Measurements from ENCODE around the gene PDE1C. TPM values are rescaled to one million over a fixed set of nuclear protein-coding genes. Genes with fewer than 3 reads are reported as not detected.

Gene PDE1C
- total and polyA plus RNA-seq, 2 donors (not counting 1 experiment from before 2014, with no cell fraction given), result 16.6 to 27.6 TPM

GRCh38 chr7:31735991-31736982 is 333.9 kb downstream of the PDE1C start:
- H3K9ac ChIP-seq (ENCODE audit: insufficient read depth, low read length), result no peak overlapping the region
- H3K4me1 ChIP-seq (ENCODE audit: control insufficient read depth, extremely low read depth, insufficient read depth, low read length), result no peaks in the 10 kb centered on the region
- no peak overlapping the region for H3K4me2 ChIP-seq (ENCODE audit: extremely low read depth, insufficient read depth, low read length)
- no peak overlapping the region for H3K27ac ChIP-seq (ENCODE audit: insufficient read depth, low read length)
- H3K27me3 ChIP-seq (ENCODE audit: control insufficient read depth, insufficient read depth, low read length), result no peaks in the 10 kb centered on the region
- H4K20me1 ChIP-seq (ENCODE audit: control insufficient read depth, extremely low read depth, insufficient read depth, low read length), result no peaks in the 10 kb centered on the region
- no peak overlapping the region for H2AFZ ChIP-seq (ENCODE audit: low read length)
- no peaks in the 10 kb centered on the region for H3K79me2 ChIP-seq (ENCODE audit: control insufficient read depth, insufficient read depth, low read length)
- TF ChIP-seq EZH2 (IDR thresholded peaks at IDR 0.05; ENCODE audit: low read length, missing control alignments), result no peak
- TF ChIP-seq CTCF (conservative IDR thresholded peaks at IDR 0.05 in 1 of 2, IDR thresholded peaks at IDR 0.05 in 1 of 2; ENCODE audit: low read depth in 1 of 2, low read length in 2 of 2), result peak; percentile 90 to 95
- H3K4me3 ChIP-seq (replicated peaks in 1 of 4; ENCODE audit: control extremely low read depth in 1 of 4, insufficient read depth in 1 of 4, low read depth in 3 of 4, low read length in 4 of 4), result no peak overlapping the region
- H3K9me3 ChIP-seq (ENCODE audit: control insufficient read depth, insufficient read depth, low read depth, low read length), result no peaks in the 10 kb centered on the region
- H3K36me3 ChIP-seq (ENCODE audit: control insufficient read depth, insufficient read depth, low read length), result no peaks in the 10 kb centered on the region
- peak; percentile 42 to 54 for DNase-seq (ENCODE audit: low read depth in 2 of 2)

GRCh38 chr7:31734456-31734855 is 335.8 kb downstream of the PDE1C start:
- H3K79me2 ChIP-seq (ENCODE audit: control insufficient read depth, insufficient read depth, low read length), result no peaks in the 10 kb centered on the region
- no peak overlapping the region for H3K4me2 ChIP-seq (ENCODE audit: extremely low read depth, insufficient read depth, low read length)
- H3K4me1 ChIP-seq (ENCODE audit: control insufficient read depth, extremely low read depth, insufficient read depth, low read length), result no peaks in the 10 kb centered on the region
- no peaks in the 10 kb centered on the region for H3K9me3 ChIP-seq (ENCODE audit: control insufficient read depth, insufficient read depth, low read depth, low read length)
- no peak for DNase-seq (ENCODE audit: low read depth in 2 of 2)
- no peak overlapping the region for H2AFZ ChIP-seq (ENCODE audit: low read length)
- H3K27ac ChIP-seq (ENCODE audit: insufficient read depth, low read length), result no peak overlapping the region
- no peak overlapping the region for H3K9ac ChIP-seq (ENCODE audit: insufficient read depth, low read length)
- no peaks in the 10 kb centered on the region for H4K20me1 ChIP-seq (ENCODE audit: control insufficient read depth, extremely low read depth, insufficient read depth, low read length)
- no peak for TF ChIP-seq CTCF (conservative IDR thresholded peaks at IDR 0.05 in 1 of 2, IDR thresholded peaks at IDR 0.05 in 1 of 2; ENCODE audit: low read depth in 1 of 2, low read length in 2 of 2)
- TF ChIP-seq EZH2 (IDR thresholded peaks at IDR 0.05; ENCODE audit: low read length, missing control alignments), result no peak
- no peak overlapping the region for H3K4me3 ChIP-seq (replicated peaks in 1 of 4; ENCODE audit: control extremely low read depth in 1 of 4, insufficient read depth in 1 of 4, low read depth in 3 of 4, low read length in 4 of 4)
- H3K27me3 ChIP-seq (ENCODE audit: control insufficient read depth, insufficient read depth, low read length), result no peaks in the 10 kb centered on the region
- no peaks in the 10 kb centered on the region for H3K36me3 ChIP-seq (ENCODE audit: control insufficient read depth, insufficient read depth, low read length)

- H3K27ac ChIP-seq (ENCODE audit: insufficient read depth, low read length), result no peak overlapping the region
- H2AFZ ChIP-seq (ENCODE audit: low read length), result no peak overlapping the region
- no peak overlapping the region for H3K9ac ChIP-seq (ENCODE audit: insufficient read depth, low read length)
- no peaks in the 10 kb centered on the region for H3K27me3 ChIP-seq (ENCODE audit: control insufficient read depth, insufficient read depth, low read length)
- no peak for DNase-seq (ENCODE audit: low read depth in 2 of 2)
- no peak overlapping the region for H3K4me2 ChIP-seq (ENCODE audit: extremely low read depth, insufficient read depth, low read length)
- no peaks in the 10 kb centered on the region for H3K4me1 ChIP-seq (ENCODE audit: control insufficient read depth, extremely low read depth, insufficient read depth, low read length)
- H3K79me2 ChIP-seq (ENCODE audit: control insufficient read depth, insufficient read depth, low read length), result no peaks in the 10 kb centered on the region
- no peaks in the 10 kb centered on the region for H3K9me3 ChIP-seq (ENCODE audit: control insufficient read depth, insufficient read depth, low read depth, low read length)
- no peak overlapping the region for H3K4me3 ChIP-seq (replicated peaks in 1 of 4; ENCODE audit: control extremely low read depth in 1 of 4, insufficient read depth in 1 of 4, low read depth in 3 of 4, low read length in 4 of 4)
- H3K36me3 ChIP-seq (ENCODE audit: control insufficient read depth, insufficient read depth, low read length), result no peaks in the 10 kb centered on the region
- no peaks in the 10 kb centered on the region for H4K20me1 ChIP-seq (ENCODE audit: control insufficient read depth, extremely low read depth, insufficient read depth, low read length)
- no peak for TF ChIP-seq CTCF (conservative IDR thresholded peaks at IDR 0.05 in 1 of 2, IDR thresholded peaks at IDR 0.05 in 1 of 2; ENCODE audit: low read depth in 1 of 2, low read length in 2 of 2)
- TF ChIP-seq EZH2 (IDR thresholded peaks at IDR 0.05; ENCODE audit: low read length, missing control alignments), result no peak
These were observed 340.9 kb downstream of the PDE1C start for GRCh38 chr7:31729195-31729804.
